GM04504 (cell line): Measurements from ENCODE around the gene TGFBR3.

Source experiments
- DNase-seq: peaks from one replicate; pipeline ENCODE4 v3.0.0-alpha.2; 2012; ENCODE audit warnings: low read depth

TGFBR3 gene

DNA sequence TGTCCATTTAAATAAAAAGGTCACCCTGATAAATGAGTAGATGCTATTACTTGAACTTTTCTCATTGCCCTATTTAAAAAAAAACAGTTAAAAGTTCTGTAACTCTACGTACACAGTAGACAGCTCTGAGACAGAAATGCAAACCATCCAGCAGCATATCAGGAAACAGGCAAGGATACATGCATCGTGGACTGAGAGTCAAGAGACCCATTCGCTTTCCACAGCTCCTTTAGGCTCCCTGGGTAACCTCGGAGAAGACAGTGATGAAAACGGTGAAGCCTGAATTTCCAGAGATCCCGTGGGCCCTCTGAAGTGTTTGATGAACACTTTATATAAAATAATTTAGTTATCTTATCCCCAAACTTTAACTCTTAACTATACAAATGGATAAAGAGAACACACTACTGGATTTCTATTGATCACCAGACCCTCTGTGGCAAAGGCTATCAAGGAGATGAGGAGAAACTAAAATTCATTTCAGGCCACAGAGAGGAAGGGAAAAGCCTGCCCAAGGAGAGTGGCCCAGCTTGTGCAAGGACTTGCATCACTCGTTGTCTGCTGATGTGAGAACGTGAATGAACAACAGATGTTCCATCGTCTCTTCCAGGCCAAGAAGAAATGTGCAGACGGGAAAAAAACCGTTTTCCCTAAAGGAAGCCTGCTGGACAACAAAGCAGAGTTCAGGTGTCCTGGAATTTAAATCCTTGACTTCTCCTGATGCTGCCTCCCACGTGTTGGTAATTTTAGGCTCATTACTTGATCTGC, 131.0 kb downstream of the TGFBR3 start:
- DNase-seq, result peak; percentile 66

DNA sequence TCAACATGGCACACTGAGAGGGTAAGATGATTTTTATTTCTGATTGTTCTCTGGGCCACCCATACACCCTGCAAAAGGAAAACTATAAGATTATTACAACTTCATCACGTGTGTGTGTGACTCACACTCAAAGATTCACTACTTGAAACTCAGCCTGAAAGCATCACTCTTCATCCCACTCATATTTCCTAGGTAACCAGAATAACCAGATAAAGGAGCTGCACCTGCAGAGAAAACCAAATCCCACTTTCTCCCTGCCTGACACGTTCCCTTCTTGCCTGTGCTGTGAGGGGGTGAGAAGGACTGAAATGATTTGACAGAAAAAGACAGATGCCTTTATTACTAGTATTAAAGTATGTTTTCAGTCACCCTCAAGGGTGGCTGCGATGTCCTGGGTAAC, 131.6 kb downstream of the TGFBR3 start:
- no peak for DNase-seq

DNA sequence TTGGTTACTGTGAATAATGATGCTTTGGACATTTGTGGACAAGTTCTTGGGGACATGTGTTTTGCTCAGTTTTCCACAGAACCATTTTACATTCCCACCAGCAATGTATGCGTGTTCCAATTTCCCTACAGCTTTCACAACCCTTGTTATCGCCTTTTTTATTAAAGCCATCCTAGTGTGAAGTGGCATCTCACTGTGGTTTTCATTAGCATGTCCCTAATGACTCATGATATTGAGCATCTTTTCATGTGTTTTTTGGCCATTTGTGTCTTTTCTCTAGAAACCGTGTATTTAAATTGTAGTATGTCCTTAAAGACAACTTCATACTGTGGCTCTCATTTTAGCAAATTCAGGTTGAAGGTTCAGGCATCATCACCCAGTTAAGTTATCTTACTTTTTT, 132.1 kb downstream of the TGFBR3 start:
- no peak for DNase-seq

DNA sequence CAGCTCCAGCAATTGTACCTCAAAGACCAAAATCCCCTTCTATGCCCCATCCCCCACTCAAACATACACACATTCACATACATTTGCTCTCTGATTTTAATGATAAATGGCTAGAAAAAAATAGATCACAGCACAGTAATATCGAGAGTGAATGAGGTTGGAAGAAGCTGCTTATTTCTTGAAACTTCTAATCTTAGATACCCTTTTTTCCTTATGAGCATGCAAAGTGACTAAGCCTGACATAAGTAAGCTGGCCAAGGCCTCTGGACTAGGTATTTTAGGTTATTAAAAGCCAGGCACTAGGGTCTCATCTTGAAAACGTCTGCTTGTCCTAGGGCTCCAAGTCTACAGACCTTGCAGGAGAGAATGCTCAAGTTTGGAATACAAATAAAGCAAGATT, 133.6 kb downstream of the TGFBR3 start:
- no peak for DNase-seq

DNA sequence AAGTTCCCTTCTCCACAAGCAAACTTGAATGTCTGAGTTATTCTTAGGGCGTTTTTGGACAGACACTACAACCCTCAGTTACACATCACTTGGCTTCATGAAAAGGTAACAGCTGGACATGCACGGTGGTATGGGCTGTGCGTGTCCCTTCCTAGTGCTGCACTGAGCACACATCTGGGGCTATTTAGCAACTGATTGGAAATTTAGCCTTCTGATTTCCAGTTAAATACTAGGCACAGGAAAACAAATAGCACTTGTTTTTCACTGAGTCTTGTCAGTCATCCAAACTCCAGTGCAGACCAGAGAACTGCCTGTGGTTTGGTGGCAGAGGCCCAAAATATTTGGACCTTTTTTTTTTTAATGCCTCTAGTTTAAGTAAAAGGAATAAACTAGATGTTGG, 134.7 kb downstream of the TGFBR3 start:
- peak; percentile 58 for DNase-seq

DNA sequence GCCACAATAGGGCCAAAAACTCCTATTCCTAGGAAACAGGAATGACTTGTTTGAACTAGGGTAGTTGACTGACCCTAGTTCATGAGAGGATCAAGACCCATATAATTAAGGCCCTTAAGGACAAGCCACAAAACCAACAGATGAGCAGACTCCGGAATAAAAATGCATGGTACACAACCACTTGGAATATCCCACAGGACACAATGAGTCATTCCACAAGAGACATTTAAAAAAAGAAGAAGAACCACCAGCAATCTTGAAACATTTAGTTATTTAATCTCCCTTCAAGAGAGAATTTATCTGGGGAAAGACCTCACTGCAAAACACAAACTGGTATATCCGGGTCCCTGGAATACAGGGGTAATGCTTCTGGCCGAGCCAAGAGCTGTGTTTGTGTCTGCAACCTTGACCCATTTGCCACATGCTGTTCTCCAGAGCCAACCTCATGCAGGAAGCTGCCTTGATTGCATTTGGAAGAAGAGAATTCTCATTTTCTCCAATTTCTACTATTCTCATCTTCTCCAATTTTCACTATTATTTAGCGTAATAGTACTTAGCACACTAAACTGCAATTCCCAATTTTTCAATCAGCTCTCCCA, 135.5 kb downstream of the TGFBR3 start:
- DNase-seq, result no peak

DNA sequence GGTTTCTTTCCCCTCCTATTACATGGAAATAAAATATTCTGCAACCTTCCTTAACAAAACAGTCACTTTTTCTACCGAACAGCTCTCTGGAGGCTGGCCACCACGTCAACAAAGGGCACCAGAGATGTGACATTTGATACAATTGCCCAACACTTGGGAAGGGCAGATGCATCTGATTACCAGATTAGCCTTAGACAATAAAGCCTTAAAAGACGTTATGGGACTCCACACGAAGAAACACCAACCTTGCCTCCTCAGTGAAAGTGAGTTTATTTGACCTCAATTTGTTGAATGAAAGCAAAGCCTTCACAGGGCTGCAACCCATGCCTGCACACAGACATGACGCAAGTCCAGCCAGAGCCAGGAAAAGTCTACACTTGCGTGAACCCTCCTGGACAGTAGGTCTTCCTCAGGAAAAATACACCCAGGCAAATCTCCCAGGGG, 136.1 kb downstream of the TGFBR3 start:
- no peak for DNase-seq

DNA sequence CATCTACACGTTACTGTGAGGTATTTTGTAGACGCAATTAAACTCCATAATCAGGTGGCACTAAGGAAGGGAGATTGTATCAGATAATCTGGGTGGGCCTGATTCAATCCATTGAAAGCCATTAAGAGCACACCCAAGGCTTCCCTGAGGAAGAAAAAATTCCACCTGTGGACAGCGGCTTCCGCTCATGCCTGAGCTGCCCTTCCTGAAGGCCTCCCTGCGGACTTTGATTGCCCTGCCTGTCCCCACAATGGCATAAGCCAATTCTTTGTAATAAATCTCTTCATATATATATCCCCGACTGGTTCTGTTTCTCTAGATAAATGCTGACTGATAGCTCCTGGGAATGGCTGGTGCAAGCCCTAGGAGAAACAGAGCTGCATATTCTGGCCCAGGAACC, 138.3 kb downstream of the TGFBR3 start:
- DNase-seq, result no peak

DNA sequence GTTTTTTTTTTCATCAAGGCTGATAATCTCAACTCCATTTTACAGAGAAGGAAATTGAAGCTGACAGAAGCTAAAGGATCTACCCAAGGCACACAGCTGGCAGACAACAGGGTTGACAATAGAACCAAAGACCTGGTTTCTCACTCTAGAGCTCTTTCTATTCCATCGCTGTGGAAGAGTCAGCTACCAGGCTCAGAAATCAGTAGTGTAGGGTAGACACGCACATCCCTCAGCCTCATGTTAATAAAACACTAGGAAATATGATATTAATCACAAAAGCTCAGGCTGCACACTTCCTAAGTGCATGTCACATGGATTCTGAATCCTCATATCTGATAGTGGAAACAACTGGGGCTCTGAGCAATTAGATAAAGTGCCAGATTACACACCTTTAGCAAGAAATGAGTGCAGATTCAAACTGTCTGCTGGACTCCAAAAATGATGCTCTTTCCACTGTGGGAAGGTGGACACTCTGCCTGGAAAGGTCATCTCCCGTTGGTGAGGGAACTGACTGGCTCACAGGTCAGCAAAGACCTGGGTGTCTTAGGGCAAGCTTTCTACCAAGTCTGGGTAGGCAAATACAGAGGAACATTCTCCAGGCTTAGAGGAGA, 139.1 kb downstream of the TGFBR3 start:
- DNase-seq, result no peak

DNA sequence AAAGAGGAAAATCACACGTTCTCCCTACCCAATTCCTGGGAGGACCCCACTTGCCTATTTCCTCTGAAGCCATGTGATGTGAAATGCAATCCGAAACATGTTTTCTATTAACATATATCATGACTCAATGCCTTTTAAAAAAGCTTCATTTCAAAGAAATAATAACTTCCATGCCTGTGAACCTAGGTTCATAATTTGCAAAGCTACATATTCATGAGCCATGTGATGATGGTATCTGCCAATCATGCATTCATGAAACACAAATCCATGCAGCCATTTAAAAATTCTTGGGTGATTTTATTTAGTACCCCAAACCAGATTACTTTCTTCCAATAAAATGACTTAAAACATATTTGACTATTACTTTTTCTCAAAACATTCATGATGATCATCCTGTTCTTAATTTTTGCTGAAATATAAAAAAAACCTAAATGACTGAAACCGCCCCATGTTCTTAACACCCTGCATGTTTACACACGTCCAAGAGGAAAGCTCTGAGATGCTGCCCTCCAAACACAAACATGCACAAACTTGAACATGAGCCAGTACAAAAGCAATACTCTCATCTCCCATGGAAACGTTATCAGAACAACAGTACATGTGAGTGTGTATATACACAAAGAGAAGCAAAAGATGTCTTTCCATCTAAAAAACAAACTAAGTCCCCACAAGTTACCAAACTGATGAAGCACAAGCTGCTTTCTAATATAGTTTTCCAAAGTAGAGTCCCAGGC, 140.1 kb downstream of the TGFBR3 start:
- no peak for DNase-seq

DNA sequence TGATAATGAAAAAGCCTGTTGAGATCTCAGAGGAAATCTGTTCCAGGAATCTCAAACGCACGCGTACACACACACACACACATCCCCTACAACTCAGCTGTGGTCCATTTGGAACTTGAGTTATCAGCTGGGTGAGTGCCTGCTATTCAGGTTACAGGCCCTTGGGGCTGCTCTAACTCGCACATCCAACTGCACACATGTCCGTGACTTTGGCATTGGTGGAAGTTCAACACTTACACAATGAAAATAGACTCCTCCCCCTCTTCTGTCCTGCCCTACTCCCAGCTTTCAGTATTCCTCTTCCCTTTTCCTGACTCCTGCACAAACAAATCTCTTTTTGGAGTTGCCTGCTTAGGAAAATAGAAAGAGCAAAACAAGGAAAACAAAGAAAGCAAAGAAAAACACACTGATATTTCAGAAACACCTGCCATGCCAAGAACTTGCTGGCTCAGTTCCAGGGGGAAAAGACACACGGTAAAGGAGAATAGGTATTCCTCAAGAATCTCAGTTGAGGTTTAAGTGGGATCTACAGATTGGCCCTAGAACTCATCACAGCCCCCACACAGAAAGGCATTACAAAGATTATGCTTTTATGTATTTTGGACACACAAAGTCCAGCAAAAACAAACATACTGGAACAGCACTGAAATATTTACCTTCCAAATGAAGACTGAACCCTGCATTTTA, 140.9 kb downstream of the TGFBR3 start:
- DNase-seq, result no peak

DNA sequence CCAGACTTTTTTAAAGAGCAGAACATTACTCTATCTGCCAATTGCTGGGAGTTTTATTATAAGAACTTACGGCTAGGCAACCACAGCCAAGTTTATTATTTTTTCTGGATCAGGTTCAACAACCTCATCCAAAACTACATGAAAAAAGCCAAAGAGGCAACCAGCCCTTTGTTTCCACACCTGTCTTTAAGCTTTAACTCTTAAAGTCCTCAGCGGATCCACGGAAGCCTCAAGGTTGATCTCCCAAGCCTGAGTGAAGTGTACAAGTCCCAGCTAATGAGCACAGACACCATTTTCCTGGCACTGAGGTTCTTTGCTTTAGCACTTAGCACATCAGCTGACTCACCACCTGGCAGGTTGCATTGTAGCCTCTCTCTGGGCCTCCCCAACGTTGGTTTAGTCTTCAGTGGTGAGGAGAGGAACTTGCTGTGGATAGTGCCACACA, 143.1 kb downstream of the TGFBR3 start:
- no peak for DNase-seq

DNA sequence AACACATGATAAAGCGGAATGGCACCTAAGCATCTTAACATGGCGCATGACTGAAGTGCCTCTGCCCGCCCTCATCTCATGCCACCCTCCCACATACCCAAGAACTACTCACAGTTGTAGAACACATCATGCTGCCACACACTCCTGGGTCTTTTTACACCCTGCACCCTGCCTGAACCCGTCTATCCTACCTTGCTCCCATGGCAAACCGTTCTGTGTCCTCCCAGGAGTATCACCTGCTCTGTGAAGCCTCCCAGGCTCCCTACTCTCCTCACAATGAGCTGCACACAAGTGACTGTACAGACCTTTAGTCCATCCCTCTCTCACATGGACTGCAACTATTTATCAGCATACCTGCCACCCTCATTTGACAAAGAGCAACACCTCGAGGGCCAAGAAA, 144.0 kb downstream of the TGFBR3 start:
- DNase-seq, result no peak

DNA sequence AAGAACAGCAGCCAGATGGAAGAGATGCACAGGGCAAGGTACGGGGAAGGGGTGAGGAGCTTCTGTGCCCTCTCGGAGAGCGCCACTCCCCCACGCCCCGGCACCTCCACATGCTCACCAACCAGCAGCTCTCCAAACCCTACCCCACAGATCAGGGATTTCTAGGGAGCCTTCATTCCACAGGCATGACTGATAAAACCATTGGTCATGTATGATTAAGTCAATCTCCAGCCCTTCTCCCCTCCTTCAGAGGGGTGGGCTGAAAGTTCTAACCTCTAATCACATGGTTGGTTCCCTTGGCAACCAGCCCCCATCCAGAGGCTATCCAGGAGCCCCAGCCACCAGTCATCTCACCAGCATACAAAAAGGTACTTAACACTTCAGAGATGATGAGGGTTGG, 144.7 kb downstream of the TGFBR3 start:
- no peak for DNase-seq

DNA sequence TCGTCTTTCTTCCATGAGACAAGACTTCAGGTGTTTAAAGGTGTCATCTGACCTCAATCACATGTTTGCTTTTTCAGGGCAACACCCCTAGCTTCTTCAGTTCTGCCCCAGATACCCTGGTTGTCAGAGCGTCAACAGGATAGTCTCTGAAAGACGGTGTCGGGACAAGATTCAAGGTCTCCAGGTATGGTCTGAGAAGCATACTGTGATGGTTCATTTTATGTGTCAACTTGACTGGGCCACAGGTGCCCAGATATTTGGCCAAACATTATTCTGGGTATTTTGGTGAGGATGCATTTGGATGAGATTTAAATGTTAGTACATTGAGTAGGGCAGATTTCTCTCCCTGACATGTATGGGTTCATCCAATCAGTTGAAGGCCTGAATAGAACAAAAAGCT, 148.3 kb downstream of the TGFBR3 start:
- no peak for DNase-seq

DNA sequence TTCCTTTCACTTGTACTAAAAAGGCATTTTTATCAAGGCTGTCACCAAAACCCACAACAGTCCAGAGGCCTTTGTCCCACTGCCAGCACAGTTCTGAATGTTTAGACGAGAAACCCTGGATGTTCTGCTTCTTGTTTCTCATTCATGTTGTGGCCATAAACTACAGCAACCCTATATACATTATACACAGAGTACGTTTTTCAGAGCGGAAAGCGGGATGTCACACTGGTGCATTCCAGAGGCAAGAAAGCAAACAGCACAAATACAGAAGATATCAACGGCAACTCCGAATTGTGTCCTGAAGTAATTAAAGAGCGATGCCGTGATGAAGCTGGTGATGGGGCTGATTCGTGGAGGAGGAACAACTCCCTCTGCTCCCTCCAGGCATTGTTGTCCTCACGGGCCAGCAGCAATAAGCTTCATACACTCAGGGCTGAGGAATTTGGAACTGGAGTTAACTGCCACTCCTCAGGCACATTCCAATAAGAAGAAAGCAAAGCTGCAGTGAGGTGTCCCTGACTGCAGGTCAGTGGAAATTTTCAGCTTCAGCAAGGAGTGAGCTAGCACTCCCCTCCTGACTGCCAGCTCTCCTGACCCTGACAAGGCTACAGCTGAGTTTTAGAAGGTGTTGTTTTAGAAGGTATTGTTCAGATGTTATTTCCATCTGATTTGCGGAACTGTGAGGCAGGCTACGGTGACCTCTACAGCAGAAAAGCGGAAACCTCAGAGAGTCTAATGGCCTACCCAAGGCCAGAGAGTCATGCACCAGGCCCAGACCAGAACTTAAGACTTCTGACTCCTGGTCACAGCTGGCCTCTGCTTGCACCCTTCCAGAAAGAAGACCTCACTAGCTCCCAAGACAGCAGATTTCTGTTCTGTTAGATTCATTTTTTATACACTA, 149.0 kb downstream of the TGFBR3 start:
- DNase-seq, result peak; percentile 87

DNA sequence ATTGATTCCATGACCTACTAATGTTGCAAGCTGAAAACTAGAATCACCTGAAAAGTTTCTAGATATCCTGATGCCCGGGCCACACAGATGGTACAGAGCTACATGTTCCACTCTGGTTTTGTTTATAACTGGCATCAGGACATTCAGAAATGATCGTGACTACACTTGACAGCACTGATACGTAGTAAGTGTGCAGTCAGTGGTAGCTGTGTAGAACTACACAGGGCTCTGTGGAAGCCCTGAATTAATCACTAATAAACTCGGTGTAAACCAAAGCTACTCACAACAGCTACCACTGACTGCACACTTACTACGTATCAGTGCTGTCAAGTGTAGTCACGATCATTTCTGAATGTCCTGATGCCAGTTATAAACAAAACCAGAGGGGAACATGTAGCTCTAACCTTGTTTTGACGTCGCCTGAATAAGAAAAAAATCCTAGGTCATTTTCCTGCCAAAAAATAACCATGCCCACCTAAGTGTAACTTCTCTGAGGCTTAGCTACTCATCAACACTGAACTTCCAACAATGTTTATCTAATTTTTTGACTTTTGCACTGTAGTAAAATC, 149.7 kb downstream of the TGFBR3 start:
- no peak for DNase-seq

DNA sequence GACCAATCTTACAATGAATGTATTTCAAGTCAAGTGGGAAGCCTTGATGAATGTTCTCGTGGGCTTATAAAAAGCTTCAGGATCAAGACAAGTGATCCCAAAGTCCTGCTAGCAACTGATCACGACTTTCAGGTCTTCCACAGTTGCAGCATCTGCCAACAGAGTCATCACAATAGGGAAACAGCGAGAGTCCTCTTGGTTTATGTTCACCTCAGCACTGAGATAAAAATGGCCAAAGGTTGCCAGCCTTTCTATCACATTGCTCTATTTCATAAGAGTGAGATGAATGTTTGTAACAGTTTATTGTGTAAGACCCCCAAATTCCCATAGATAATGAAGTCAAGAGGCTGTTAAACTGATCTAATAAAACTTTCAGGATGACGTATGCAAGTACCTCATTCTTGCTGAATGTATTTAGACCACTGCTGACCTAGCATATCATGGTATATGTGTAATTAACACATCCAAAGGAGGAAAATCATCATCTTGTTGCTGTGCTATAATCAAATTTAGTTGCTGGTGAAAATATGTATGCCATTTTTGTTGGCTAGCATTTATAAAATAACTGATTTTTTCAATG, 150.6 kb downstream of the TGFBR3 start:
- no peak for DNase-seq

DNA sequence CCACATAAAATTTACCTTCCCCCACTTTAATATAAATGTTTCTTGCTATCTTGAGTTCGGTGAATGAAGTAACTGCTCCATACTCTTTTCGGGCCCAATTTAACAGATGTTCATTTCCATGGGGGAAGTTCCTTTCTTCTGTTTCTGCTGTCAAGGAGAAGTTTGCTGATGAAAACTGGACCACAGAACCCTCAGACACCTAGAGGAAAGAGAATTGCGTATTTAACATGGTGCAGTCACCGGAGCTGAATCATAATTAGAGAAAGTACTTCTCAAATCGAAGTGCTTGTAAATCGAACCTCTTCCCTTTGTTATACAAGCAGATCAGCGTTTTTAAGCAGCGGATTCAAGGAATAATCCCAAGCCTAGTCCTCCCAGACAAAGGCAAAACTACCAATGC, 151.2 kb downstream of the TGFBR3 start:
- no peak for DNase-seq

DNA sequence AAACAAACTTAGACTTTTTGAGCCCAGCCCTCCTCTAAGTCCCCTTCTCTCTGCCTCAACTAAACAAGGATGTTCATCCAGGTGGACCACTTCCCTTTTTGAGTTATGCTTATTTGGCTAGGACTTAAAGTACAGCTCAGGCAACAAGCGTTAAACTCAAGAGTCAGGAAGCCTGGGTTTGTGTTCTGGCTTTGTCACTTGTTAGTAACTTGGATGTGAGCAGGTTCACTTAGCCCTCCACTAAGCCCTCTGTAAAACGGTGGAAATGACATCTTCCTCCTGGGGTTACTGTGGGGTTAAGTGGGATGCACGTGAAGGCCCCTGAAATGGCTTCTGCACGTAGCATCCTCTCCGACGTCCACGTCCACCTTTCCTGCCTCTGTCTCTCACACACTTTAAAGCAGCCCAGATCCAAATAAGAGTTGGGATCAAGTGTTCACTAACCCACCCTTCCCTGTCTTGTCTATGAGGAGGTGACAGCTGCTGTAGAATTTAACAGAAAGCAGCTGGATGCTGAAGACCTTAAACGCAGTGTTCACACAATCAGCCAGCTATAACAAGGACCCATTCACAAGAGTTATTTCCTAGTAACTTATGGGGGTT, 152.7 kb downstream of the TGFBR3 start:
- no peak for DNase-seq
